GM12892 (cell line): ENCODE measurements around the gene RHBDL3.

Source experiments
- POLR2A ChIP-seq: IDR thresholded peaks from 2 replicates; pipeline ENCODE4 v1.6.1; 2011; ENCODE audit warnings: low read depth, low read length, control low read depth
- POLR2AphosphoS5 ChIP-seq: IDR thresholded peaks from 2 replicates; pipeline ENCODE4 v1.6.1; 2011; ENCODE audit warnings: low read depth, low read length, control low read depth

- no peak for TF ChIP-seq POLR2A
- TF ChIP-seq POLR2AphosphoS5, result no peak
These were observed 104.8 kb downstream of the RHBDL3 start for GRCh38 chr17:32370426-32370825.
